K562 treated with DMSO at 1 percent for 48 hours (cell line): ENCODE results near the gene UNC119B. TPM values are rescaled to one million over a fixed set of nuclear protein-coding genes. Genes with fewer than 3 reads are reported as not detected.

Experiments used
- total RNA-seq: library from RNA; unstranded; fragments of 300-600 nt; gene quantifications from 2 replicates; pipeline ENCODE4 v1.2.3, GENCODE V29; 2022; ENCODE audit warnings: low replicate concordance; ENCODE audit errors: extremely low read depth

UNC119B gene
- not detected in 2 replicates for total RNA-seq

GRCh38 chr12:120710031-120710804, at the start of gene UNC119B:
TSS of gene UNC119B (plus strand) at chr12:120710458. CDS start at chr12:120710475, 17 bp downstream.

GRCh38 chr12:120686690-120687577, 23.3 kb upstream of the UNC119B start, which contains the start of gene MLEC:
TSS of gene MLEC (plus strand) at chr12:120687149. CDS start at chr12:120687297, 148 bp downstream.

GRCh38 chr12:120725659-120726509, 15.6 kb downstream of the UNC119B start, which contains the start of gene ACADS:
TSS of gene ACADS (plus strand) at chr12:120725826. CDS start at chr12:120725886, 60 bp downstream.

Other genes with a start within 250 kb of the UNC119B start
- not detected in 2 replicates for gene SRSF9, start 240.7 kb upstream of the UNC119B start, total RNA-seq
- gene DYNLL1, start 214.3 kb upstream of the UNC119B start, total RNA-seq = not detected in 2 replicates
- gene COQ5, start 181.3 kb upstream of the UNC119B start, total RNA-seq = not detected in 2 replicates
- gene RNF10, start 176.1 kb upstream of the UNC119B start, total RNA-seq = not detected in 2 replicates
- gene POP5, start 129.1 kb upstream of the UNC119B start, total RNA-seq = not detected in 2 replicates
- not detected in 2 replicates for gene CABP1, start 69.8 kb upstream of the UNC119B start, total RNA-seq
- 105 TPM in 1 of 2 replicates, not detected in the other for gene MLEC, start 23.3 kb upstream of the UNC119B start, total RNA-seq
- gene ACADS, start 15.4 kb downstream of the UNC119B start, total RNA-seq = not detected in 2 replicates
- not detected in 2 replicates for gene SPPL3, start 193.9 kb downstream of the UNC119B start, total RNA-seq